Psoas muscle (tissue), 8 donors: Measurements from ENCODE around the gene FAM78B. TPM values are rescaled to one million over a fixed set of nuclear protein-coding genes. Genes with fewer than 3 reads are reported as not detected.

ENCODE experiments used
- ATAC-seq, 4 donors: fragments of 200-7000 bp; cut with Tn5 transposase; one replicate each; pipeline ENCODE4 v1.9.1; 2020; ENCODE audit warnings: moderate library complexity in 3 of 4, mild to moderate bottlenecking in 2 of 4
- DNase-seq, 2 donors: peaks; one replicate each; pipeline ENCODE4 v3.0.0-alpha.2; 2020
- H3K27ac ChIP-seq: fragments of 200-600 bp; one replicate; pipeline ENCODE4 v1.8.0; 2022
- H3K27me3 ChIP-seq, 3 donors: fragments of 200-600 bp in 1 of 3; one replicate each; pipeline versions ENCODE4 v1.6.1 to v1.8.0; 2013 to 2022; ENCODE audit warnings: low read length in 2 of 3, mild to moderate bottlenecking in 2 of 3, moderate library complexity in 1 of 3; ENCODE audit not compliant: insufficient read depth in 3 of 3
- H3K36me3 ChIP-seq, 2 donors: fragments of 200-600 bp in 1 of 2; one replicate each; pipeline versions ENCODE4 v1.6.1 to v1.8.0; 2013 to 2022; ENCODE audit warnings: low read depth in 1 of 2, mild to moderate bottlenecking in 1 of 2, moderate library complexity in 1 of 2; ENCODE audit not compliant: insufficient read depth in 1 of 2
- H3K4me1 ChIP-seq: fragments of 200-600 bp; one replicate; pipeline ENCODE4 v1.8.0; 2022
- H3K4me3 ChIP-seq: fragments of 200-600 bp; one replicate; pipeline ENCODE4 v1.8.0; 2022; ENCODE audit warnings: mild to moderate bottlenecking
- H3K9me3 ChIP-seq: fragments of 200-600 bp; one replicate; pipeline ENCODE4 v1.8.0; 2022
- CTCF ChIP-seq: fragments of 200-600 bp; IDR thresholded peaks from one replicate; pipeline ENCODE4 v1.8.0; 2022; ENCODE audit warnings: antibody characterized with exemption
- WGBS, 3 donors: extraction: QIAGEN DNeasy Blood & Tissue Kit; methylation state at CpG; one replicate each; pipeline versions ENCODE4 v1.1.6 to v1.1.7; 2013; 5-methylcytosine and 5-hydroxymethylcytosine counted together
- intact Hi-C, 2 donors: fragments of 100-400 bp; cut with DNase I; formaldehyde crosslinking; loops; one replicate each; pipeline versions ENCODE4 v1.11.0 to v1.14.2; 2022
- polyA plus RNA-seq, 3 donors: library from polyadenylated mRNA; stranded (reverse); fragments of 200-250 nt; gene quantifications; one replicate each; pipeline ENCODE4 v1.2.3, GENCODE V29; 2013
- total RNA-seq, 4 donors: library from RNA; stranded (reverse); fragmentation: NEBNext Ultra II Directional in 2 of 4; extraction: Animal tissue kit (Norgen Biotek cat#: 25700) in 2 of 4; gene quantifications; one replicate each; pipeline versions ENCODE4 v1.2.1 to v1.2.4, GENCODE V29; 2021 to 2023
- donor health status: healthy with polysubstance abuse.
- donor health status: DM: no; HTN: no; CAD: no; lungs with moderate emphysema.
- donor health status: Bipolar disorder and iron deficiency.
- donor health status: healthy.
- donor health status: DM: yes; HTN: yes; CAD: no.
- donor health status: DM: no; HTN: no; CAD: no.
- donor health status: DM: no; HTN: no; CAD: no.
- donor health status: DM: yes; HTN: yes; CAD: no.

Gene FAM78B
- total and polyA plus RNA-seq, 7 donors, result 1.6 to 9.8 (median 4.9) TPM

DNA sequence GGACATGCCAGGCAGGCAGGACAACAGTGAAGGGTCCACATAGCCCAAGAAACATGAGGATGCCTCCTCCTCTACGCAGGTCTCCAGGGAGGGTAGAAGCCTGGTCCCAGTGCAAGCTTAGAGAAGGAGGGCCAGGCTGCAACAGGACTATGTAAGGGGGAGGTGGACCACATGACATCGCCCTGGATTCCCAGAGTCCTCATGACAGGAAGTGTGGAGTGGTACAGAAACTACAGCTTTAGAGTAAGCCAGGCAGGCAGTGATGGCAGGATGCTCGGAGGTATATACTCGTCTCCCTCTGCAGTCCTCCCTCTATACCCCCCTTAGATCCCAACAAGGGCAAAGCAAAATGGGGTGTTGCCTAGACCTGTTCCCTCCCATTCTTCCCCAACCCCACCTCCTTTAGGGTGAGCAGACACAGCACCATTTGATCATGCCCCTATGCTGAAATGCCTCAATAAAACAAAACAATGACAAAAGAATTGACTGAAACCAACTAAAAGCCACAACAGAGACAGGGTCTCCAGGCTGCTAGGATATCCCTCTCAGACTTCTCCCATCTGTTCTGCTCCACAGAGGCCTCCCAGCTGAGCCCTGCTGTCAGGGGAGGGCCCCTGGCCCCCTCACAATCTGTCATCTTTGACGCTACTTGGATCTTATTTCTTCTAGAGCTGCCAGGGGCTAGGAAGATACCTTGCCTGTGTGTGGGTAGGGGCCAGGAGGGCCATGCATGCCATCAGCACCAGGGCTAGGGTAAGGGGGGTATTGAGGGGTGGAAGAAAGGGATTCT lies 13.1 kb downstream of the FAM78B start:
- ATAC-seq (no peak), DNase-seq (no peak)
- intact Hi-C loops, result no loop called here
- H3K4me3 ChIP-seq, result no peak overlapping the region
- no peaks in the 10 kb centered on the region for H3K27me3 ChIP-seq
- no peak overlapping the region for H3K27ac ChIP-seq
- TF ChIP-seq CTCF, result no peak
- H3K9me3 ChIP-seq, result no peaks in the 10 kb centered on the region
- peaks cover 10% of the 10 kb centered on the region for H3K4me1 ChIP-seq
- H3K36me3 ChIP-seq, result no peaks in the 10 kb centered on the region
- 80 to 83% (median 82%) methylated on average over 5 of the region's 5 CpGs for WGBS, 3 donors

DNA sequence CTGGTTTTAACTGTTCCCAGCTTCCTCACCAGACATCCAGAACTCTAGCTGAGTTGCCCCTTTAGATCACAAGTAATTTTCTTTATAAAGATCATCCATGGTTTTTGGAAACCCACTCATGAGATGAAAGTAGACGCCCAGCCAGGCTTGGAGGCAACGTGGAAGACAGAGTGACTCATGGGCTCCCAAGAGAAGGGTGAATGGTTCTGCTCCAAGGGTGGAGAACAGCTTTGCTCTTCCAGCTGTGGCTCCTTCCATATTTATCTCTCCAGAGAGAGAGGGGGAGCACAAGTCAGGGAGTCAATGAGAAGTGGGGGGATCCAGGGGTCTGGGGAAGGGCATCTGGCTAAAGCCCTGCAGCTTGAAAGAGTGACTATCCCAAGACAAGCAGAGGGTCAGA lies 13.8 kb downstream of the FAM78B start:
- H3K36me3 ChIP-seq, result no peaks in the 10 kb centered on the region
- TF ChIP-seq CTCF, result no peak
- H3K27me3 ChIP-seq, result no peaks in the 10 kb centered on the region
- DNase-seq (no peak), ATAC-seq (no peak)
- H3K9me3 ChIP-seq, result no peaks in the 10 kb centered on the region
- H3K4me3 ChIP-seq, result no peak overlapping the region
- H3K4me1 ChIP-seq, result peaks cover 10% of the 10 kb centered on the region
- WGBS, 3 donors, result 60 to 73% (median 70%) methylated on average over 2 of the region's 2 CpGs
- intact Hi-C loops, result no loop called here
- H3K27ac ChIP-seq, result no peak overlapping the region

DNA sequence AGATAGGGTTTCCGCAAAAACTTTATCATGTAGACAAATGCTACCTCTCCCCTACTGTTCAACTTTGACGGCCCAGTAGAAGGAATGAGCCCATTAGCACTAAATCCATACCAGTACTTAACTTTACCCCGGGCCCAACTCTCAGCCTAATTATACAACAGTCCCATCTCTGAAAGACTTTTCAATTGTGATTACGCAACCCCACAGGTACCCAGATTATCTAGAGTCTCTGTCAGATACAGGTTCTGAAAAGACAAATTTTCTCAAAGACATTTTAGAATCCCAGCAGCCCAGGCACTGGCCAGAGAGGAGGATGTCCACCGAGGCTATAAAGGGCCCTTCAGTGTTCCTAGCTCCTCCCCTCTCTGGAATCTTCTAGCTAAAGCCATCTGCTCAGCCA lies 15.0 kb downstream of the FAM78B start:
- H3K36me3 ChIP-seq, result no peaks in the 10 kb centered on the region
- no peak overlapping the region for H3K4me3 ChIP-seq
- TF ChIP-seq CTCF, result no peak
- no peaks in the 10 kb centered on the region for H3K9me3 ChIP-seq
- peaks cover 10% of the 10 kb centered on the region for H3K4me1 ChIP-seq
- H3K27ac ChIP-seq, result no peak overlapping the region
- WGBS, 3 donors, result 80 to 82% (median 81%) methylated on average over 5 of the region's 5 CpGs
- no peak for ATAC-seq
- no peak for DNase-seq
- intact Hi-C loops, result no loop called here
- H3K27me3 ChIP-seq, result no peaks in the 10 kb centered on the region

GRCh38 chr1:166145499-166145898 lies 21.3 kb downstream of the FAM78B start:
- WGBS, 3 donors, result 35 to 80% (median 37%) methylated on average over 1 of the region's 1 CpG
- no peaks in the 10 kb centered on the region for H3K36me3 ChIP-seq
- intact Hi-C loops, result no loop called here
- DNase-seq (no peak), ATAC-seq (no peak)
- no peak overlapping the region for H3K4me3 ChIP-seq
- no peaks in the 10 kb centered on the region for H3K9me3 ChIP-seq
- H3K27ac ChIP-seq, result no peak overlapping the region
- no peaks in the 10 kb centered on the region for H3K27me3 ChIP-seq
- TF ChIP-seq CTCF, result no peak
- H3K4me1 ChIP-seq, result no peaks in the 10 kb centered on the region

DNA sequence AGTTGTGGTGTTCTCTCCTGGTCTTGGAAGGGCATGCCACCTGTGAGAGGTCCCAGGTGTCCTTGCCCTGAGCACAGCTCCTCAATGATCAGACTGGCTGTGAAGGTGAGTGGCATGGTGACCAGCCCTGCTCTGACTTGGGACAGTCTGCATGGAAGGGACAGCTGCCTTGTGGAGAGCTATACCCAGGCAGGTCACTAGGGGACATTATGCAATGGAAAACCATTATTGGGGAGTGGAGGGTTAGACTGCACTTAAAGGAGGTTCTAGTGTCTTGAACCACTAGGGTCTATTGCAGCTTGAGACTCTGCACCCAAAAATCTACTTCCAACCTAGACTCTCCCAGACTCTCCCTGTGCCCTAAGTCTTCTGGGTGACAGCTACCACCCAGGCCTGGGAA lies 24.8 kb downstream of the FAM78B start:
- no peaks in the 10 kb centered on the region for H3K4me1 ChIP-seq
- H3K4me3 ChIP-seq, result no peak overlapping the region
- intact Hi-C loops, result no loop called here
- no peaks in the 10 kb centered on the region for H3K9me3 ChIP-seq
- no peaks in the 10 kb centered on the region for H3K36me3 ChIP-seq
- no peaks in the 10 kb centered on the region for H3K27me3 ChIP-seq
- H3K27ac ChIP-seq, result no peak overlapping the region
- no peak for ATAC-seq
- no peak for TF ChIP-seq CTCF
- no peak for DNase-seq
